H9 (cell line): ENCODE data around the gene TIMM8B. TPM values are rescaled to one million over a fixed set of nuclear protein-coding genes. Genes with fewer than 3 reads are reported as not detected.

Experiments
- DNase-seq: peaks from one replicate; pipeline ENCODE4 v3.0.0-alpha.2; 2017
- H2AFZ ChIP-seq: one replicate; pipeline ENCODE4 v1.6.1; 2013; ENCODE audit warnings: mild to moderate bottlenecking, low read length, control low read depth, moderate library complexity
- H2AK5ac ChIP-seq: 2 replicates; pipeline ENCODE4 v1.6.1; 2013; ENCODE audit warnings: low read length, control low read depth, mixed read lengths; ENCODE audit not compliant: insufficient read length
- H2BK120ac ChIP-seq: one replicate; pipeline ENCODE4 v1.6.1; 2013; ENCODE audit warnings: low read depth, mild to moderate bottlenecking, low read length, control low read depth, inconsistent platforms; ENCODE audit not compliant: poor library complexity, severe bottlenecking
- H2BK12ac ChIP-seq: 2 replicates; pipeline ENCODE4 v1.6.1; 2013; ENCODE audit warnings: low read length, control low read depth, mixed read lengths, low read depth; ENCODE audit not compliant: insufficient read length
- H2BK15ac ChIP-seq: 2 replicates; pipeline ENCODE4 v1.6.1; 2013; ENCODE audit warnings: low read depth, low read length, control low read depth
- H2BK20ac ChIP-seq: one replicate; pipeline ENCODE4 v1.6.1; 2013; ENCODE audit warnings: low read depth, mild to moderate bottlenecking, low read length, control low read depth, inconsistent platforms; ENCODE audit not compliant: poor library complexity, severe bottlenecking
- H2BK5ac ChIP-seq: 2 replicates; pipeline ENCODE4 v1.6.1; 2013; ENCODE audit warnings: low read length, control low read depth, mixed read lengths; ENCODE audit not compliant: insufficient read length
- H3K14ac ChIP-seq: 2 replicates; pipeline ENCODE4 v1.6.1; 2013; ENCODE audit warnings: low read length, control low read depth; ENCODE audit not compliant: insufficient read depth
- H3K18ac ChIP-seq: 2 replicates; pipeline ENCODE4 v1.6.1; 2013; ENCODE audit warnings: low read depth, mild to moderate bottlenecking, mixed read lengths, low read length, control low read depth; ENCODE audit not compliant: insufficient read length
- H3K23ac ChIP-seq: 2 replicates; pipeline ENCODE4 v1.6.1; 2013; ENCODE audit warnings: low read length, control low read depth, mixed read lengths, low read depth; ENCODE audit not compliant: insufficient read length
- H3K23me2 ChIP-seq: 2 replicates; pipeline ENCODE4 v1.6.1; 2013; ENCODE audit warnings: low read depth, mild to moderate bottlenecking, mixed read lengths, low read length, control low read depth; ENCODE audit not compliant: insufficient read length, poor library complexity, severe bottlenecking
- H3K27ac ChIP-seq: 2 replicates; pipeline ENCODE4 v1.5.1; 2013; ENCODE audit warnings: low read length, control low read depth, mixed read lengths, low read depth; ENCODE audit not compliant: insufficient read length
- H3K27me3 ChIP-seq: 2 replicates; pipeline ENCODE4 v1.6.1; 2013; ENCODE audit warnings: low read length, control low read depth, inconsistent platforms; ENCODE audit not compliant: insufficient read depth
- H3K4ac ChIP-seq: 2 replicates; pipeline ENCODE4 v1.6.1; 2013; ENCODE audit warnings: low read depth, mild to moderate bottlenecking, control low read depth, inconsistent platforms, low read length, moderate library complexity
- H3K4me1 ChIP-seq: 2 replicates; pipeline ENCODE4 v1.6.1; 2013; ENCODE audit warnings: low read length, control low read depth, inconsistent platforms; ENCODE audit not compliant: insufficient read depth
- H3K4me2 ChIP-seq: 2 replicates; pipeline ENCODE4 v1.6.1; 2013; ENCODE audit warnings: low read length, control low read depth, mixed read lengths; ENCODE audit not compliant: insufficient read length, insufficient read depth
- H3K56ac ChIP-seq: 2 replicates; pipeline ENCODE4 v1.6.1; 2013; ENCODE audit warnings: low read depth, mild to moderate bottlenecking, mixed read lengths, low read length, control low read depth; ENCODE audit not compliant: insufficient read length
- H3K79me1 ChIP-seq: 2 replicates; pipeline ENCODE4 v1.6.1; 2013; ENCODE audit warnings: low read depth, mild to moderate bottlenecking, moderate library complexity, low read length, control low read depth, inconsistent platforms; ENCODE audit not compliant: insufficient read depth, poor library complexity, severe bottlenecking
- H3K79me2 ChIP-seq: 2 replicates; pipeline ENCODE4 v1.6.1; 2013; ENCODE audit warnings: low read length, control low read depth, inconsistent platforms; ENCODE audit not compliant: insufficient read depth
- H3K9ac ChIP-seq: 2 replicates; pipeline ENCODE4 v1.6.1; 2013; ENCODE audit warnings: low read length, control low read depth, mixed read lengths; ENCODE audit not compliant: insufficient read length; ENCODE audit errors: extremely low read depth
- H3K9me3 ChIP-seq: one replicate; pipeline ENCODE4 v1.6.1; 2013; ENCODE audit warnings: low read depth, low read length, inconsistent platforms; ENCODE audit not compliant: control insufficient read depth
- H3T11ph ChIP-seq: one replicate; pipeline ENCODE4 v1.6.1; 2013; ENCODE audit warnings: mild to moderate bottlenecking, low read length, control low read depth, inconsistent platforms
- H4K20me1 ChIP-seq: one replicate; pipeline ENCODE4 v1.6.1; 2013; ENCODE audit not compliant: control insufficient read depth, insufficient read length, insufficient read depth
- H4K5ac ChIP-seq: 2 replicates; pipeline ENCODE4 v1.6.1; 2013; ENCODE audit warnings: low read depth, mild to moderate bottlenecking, mixed read lengths, low read length, control low read depth; ENCODE audit not compliant: insufficient read length
- H4K8ac ChIP-seq: replicated peaks from 2 replicates; pipeline ENCODE4 v1.6.1; 2013; ENCODE audit warnings: low read length, control low read depth, mixed read lengths, low read depth; ENCODE audit not compliant: insufficient read length
- H4K91ac ChIP-seq: 2 replicates; pipeline ENCODE4 v1.6.1; 2013; ENCODE audit warnings: low read depth, mild to moderate bottlenecking, moderate library complexity, mixed read lengths, low read length, control low read depth; ENCODE audit not compliant: insufficient read length
- H3K27ac Mint-ChIP-seq, 3 experiments: 2 replicates in 2 of 3; 3 replicates in 1 of 3; pipeline ENCODE4 v1.8.0; 2020 to 2021; ENCODE audit warnings: mixed read lengths in 3 of 3, mild to moderate bottlenecking in 1 of 3, moderate library complexity in 1 of 3
- H3K27me3 Mint-ChIP-seq: 2 replicates; pipeline ENCODE4 v1.8.0; 2021; ENCODE audit warnings: low read depth, mild to moderate bottlenecking, moderate library complexity, mixed read lengths
- H3K36me3 Mint-ChIP-seq, 3 experiments: 2 replicates in 2 of 3; 3 replicates in 1 of 3; pipeline ENCODE4 v1.8.0; 2020 to 2021; ENCODE audit warnings: low read depth in 3 of 3, mixed read lengths in 3 of 3; ENCODE audit not compliant: insufficient read depth in 1 of 3
- H3K4me1 Mint-ChIP-seq, 2 experiments: 2 replicates each; pipeline ENCODE4 v1.8.0; 2020; ENCODE audit warnings: mixed read lengths in 2 of 2
- H3K4me3 Mint-ChIP-seq, 2 experiments: 2 replicates in 1 of 2; 3 replicates in 1 of 2; pipeline ENCODE4 v1.8.0; 2020 to 2021; ENCODE audit warnings: mild to moderate bottlenecking in 2 of 2, mixed read lengths in 2 of 2, moderate library complexity in 1 of 2
- H3K9me3 Mint-ChIP-seq, 2 experiments: 2 replicates in 1 of 2; 3 replicates in 1 of 2; pipeline ENCODE4 v1.8.0; 2020; ENCODE audit warnings: mild to moderate bottlenecking in 2 of 2, mixed read lengths in 2 of 2, moderate library complexity in 1 of 2
- WGBS: extraction: QIAGEN DNeasy Blood & Tissue Kit; methylation state at CpG from one replicate; pipeline ENCODE4 v1.1.7; 2013; ENCODE audit warnings: missing lambda C conversion rate, low lambda C conversion rate, mixed read lengths; ENCODE audit not compliant: insufficient read length; ENCODE audit errors: extremely low coverage; 5-methylcytosine and 5-hydroxymethylcytosine counted together
- total RNA-seq: library from RNA; stranded (reverse); gene quantifications from 2 replicates; pipeline ENCODE4 v1.2.1, GENCODE V29; 2021
- TF ChIP-seq, protein P1 (sequence below): fragments of 200-600 bp; sonication (generic); conservative IDR thresholded peaks from 3 replicates; pipeline ENCODE4 v1.8.0; 2021; ENCODE audit warnings: antibody characterized with exemption, mild to moderate bottlenecking

The TIMM8B gene
- total RNA-seq, 1 experiment from 2014 or later: 84.4 TPM

- H3K9ac ChIP-seq: no peak overlapping the region
- no peak overlapping the region for H3K56ac ChIP-seq
- no peak overlapping the region for H3K4me2 ChIP-seq
- Mint-ChIP-seq H3K4me3 (no peak overlapping the region), H3K27ac (0 out of 7 replicates have a peak overlapping the region, but pooled peaks of 1 of the 3 experiments have one; percentile 39), H3K4me1 (no peaks in the 10 kb centered on the region), H3K36me3 (peaks cover 55 to 82% (median 82%) of the 10 kb centered on the region in 3 experiments), H3K9me3 (no peaks in the 10 kb centered on the region), H3K27me3 (no peaks in the 10 kb centered on the region)
- H3K9me3 ChIP-seq: no peaks in the 10 kb centered on the region
- no CpG with 5 or more reads among the region's 4 CpGs for WGBS
- no peak overlapping the region for H2BK5ac ChIP-seq
- H3K27ac ChIP-seq: no peak overlapping the region
- no peaks in the 10 kb centered on the region for H3K23me2 ChIP-seq
- no peaks in the 10 kb centered on the region; the same call in 1 of the 2 replicates for H3K27me3 ChIP-seq
- H4K91ac ChIP-seq: no peak overlapping the region
- TF ChIP-seq, protein P1, sequence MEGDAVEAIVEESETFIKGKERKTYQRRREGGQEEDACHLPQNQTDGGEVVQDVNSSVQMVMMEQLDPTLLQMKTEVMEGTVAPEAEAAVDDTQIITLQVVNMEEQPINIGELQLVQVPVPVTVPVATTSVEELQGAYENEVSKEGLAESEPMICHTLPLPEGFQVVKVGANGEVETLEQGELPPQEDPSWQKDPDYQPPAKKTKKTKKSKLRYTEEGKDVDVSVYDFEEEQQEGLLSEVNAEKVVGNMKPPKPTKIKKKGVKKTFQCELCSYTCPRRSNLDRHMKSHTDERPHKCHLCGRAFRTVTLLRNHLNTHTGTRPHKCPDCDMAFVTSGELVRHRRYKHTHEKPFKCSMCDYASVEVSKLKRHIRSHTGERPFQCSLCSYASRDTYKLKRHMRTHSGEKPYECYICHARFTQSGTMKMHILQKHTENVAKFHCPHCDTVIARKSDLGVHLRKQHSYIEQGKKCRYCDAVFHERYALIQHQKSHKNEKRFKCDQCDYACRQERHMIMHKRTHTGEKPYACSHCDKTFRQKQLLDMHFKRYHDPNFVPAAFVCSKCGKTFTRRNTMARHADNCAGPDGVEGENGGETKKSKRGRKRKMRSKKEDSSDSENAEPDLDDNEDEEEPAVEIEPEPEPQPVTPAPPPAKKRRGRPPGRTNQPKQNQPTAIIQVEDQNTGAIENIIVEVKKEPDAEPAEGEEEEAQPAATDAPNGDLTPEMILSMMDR: no peak
- H2AK5ac ChIP-seq: no peak overlapping the region
- H3K4me1 ChIP-seq: no peaks in the 10 kb centered on the region
- no peak overlapping the region for H3K4ac ChIP-seq
- no peaks in the 10 kb centered on the region for H4K20me1 ChIP-seq
- no peak overlapping the region for H2BK120ac ChIP-seq
- no peak overlapping the region for H3K18ac ChIP-seq
- no peak for DNase-seq
- H2BK12ac ChIP-seq: no peak overlapping the region
- no peak overlapping the region for H3K14ac ChIP-seq
- H2BK15ac ChIP-seq: no peak overlapping the region
- no peaks in the 10 kb centered on the region for H3K79me1 ChIP-seq
- H4K8ac ChIP-seq: no peak overlapping the region
- H3K79me2 ChIP-seq: no peaks in the 10 kb centered on the region
- no peak overlapping the region for H3K23ac ChIP-seq
- no peak overlapping the region for H2BK20ac ChIP-seq
- no peak overlapping the region for H2AFZ ChIP-seq
- H4K5ac ChIP-seq: no peak overlapping the region
- no peak overlapping the region for H3T11ph ChIP-seq
These were observed 41.6 kb downstream of the TIMM8B start for GRCh38 chr11:112044961-112045360.
